Subcutaneous abdominal adipose tissue (tissue), 5 donors: ENCODE results near the gene ACIN1.
A peak's percentile ranks its signal among the peaks of the same experiment; 100 is the strongest.

Source experiments
- H3K27ac ChIP-seq: one replicate; pipeline ENCODE4 v1.7.0; 2013; ENCODE audit warnings: low read depth, mild to moderate bottlenecking, inconsistent platforms, low read length, moderate library complexity
- H3K27me3 ChIP-seq, 5 donors: one replicate each; pipeline ENCODE4 v1.7.0; 2013; ENCODE audit warnings: low read length in 5 of 5, inconsistent platforms in 1 of 5; ENCODE audit not compliant: control insufficient read depth in 5 of 5, insufficient read depth in 4 of 5
- H3K36me3 ChIP-seq, 5 donors: one replicate each; pipeline ENCODE4 v1.7.0; 2013; ENCODE audit warnings: low read length in 5 of 5; ENCODE audit not compliant: control insufficient read depth in 5 of 5, insufficient read depth in 5 of 5
- H3K4me1 ChIP-seq, 5 donors: one replicate each; pipeline ENCODE4 v1.7.0; 2013; ENCODE audit warnings: low read length in 5 of 5, mild to moderate bottlenecking in 3 of 5, moderate library complexity in 1 of 5; ENCODE audit not compliant: control insufficient read depth in 5 of 5, insufficient read depth in 5 of 5
- H3K4me3 ChIP-seq, 5 donors: one replicate each; pipeline ENCODE4 v1.7.0; 2013; ENCODE audit warnings: low read length in 5 of 5, low read depth in 1 of 5
- H3K9ac ChIP-seq, 5 donors: one replicate each; pipeline ENCODE4 v1.7.0; 2013; ENCODE audit warnings: low read length in 5 of 5, mild to moderate bottlenecking in 4 of 5, moderate library complexity in 3 of 5
- H3K9me3 ChIP-seq, 5 donors: one replicate each; pipeline ENCODE4 v1.7.0; 2013; ENCODE audit warnings: low read length in 5 of 5; ENCODE audit not compliant: control insufficient read depth in 5 of 5
- donor health status: healthy.
- donor health status: healthy.
- donor health status: healthy.
- donor health status: healthy.
- donor health status: healthy.

The ACIN1 gene

GRCh38 chr14:23071244-23071920, 23.6 kb downstream of the ACIN1 start:
- peaks cover 22 to 60% (median 52%) of the 10 kb centered on the region in 5 donors for H3K36me3 ChIP-seq
- H3K27ac ChIP-seq: peak overlapping the region; percentile 90
- peaks cover 3 to 35% (median 28%) of the 10 kb centered on the region in 5 donors for H3K4me1 ChIP-seq
- H3K9ac ChIP-seq: peak overlapping the region; percentile 79 to 92 (median 90)
- H3K9me3 ChIP-seq: no peaks in the 10 kb centered on the region
- H3K4me3 ChIP-seq: peak overlapping the region; percentile 72 to 91 (median 80)
- no peaks in the 10 kb centered on the region for H3K27me3 ChIP-seq

- peak overlapping the region; percentile 72 to 91 (median 80) for H3K4me3 ChIP-seq
- H3K4me1 ChIP-seq: peaks cover 3 to 35% (median 28%) of the 10 kb centered on the region in 5 donors
- H3K27me3 ChIP-seq: no peaks in the 10 kb centered on the region
- peak overlapping the region; percentile 79 to 92 (median 90) for H3K9ac ChIP-seq
- H3K27ac ChIP-seq: peak overlapping the region; percentile 90
- H3K36me3 ChIP-seq: peaks cover 17 to 60% (median 52%) of the 10 kb centered on the region in 5 donors
- no peaks in the 10 kb centered on the region for H3K9me3 ChIP-seq
These were observed 24.4 kb downstream of the ACIN1 start for GRCh38 chr14:23070262-23071129.

GRCh38 chr14:23069413-23069806, 25.5 kb downstream of the ACIN1 start:
- H3K27ac ChIP-seq: peak overlapping the region; percentile 90
- no peak overlapping the region for H3K4me3 ChIP-seq
- H3K9ac ChIP-seq: peak overlapping the region in 2 of 5 donors; percentile 41 to 57
- H3K9me3 ChIP-seq: no peaks in the 10 kb centered on the region
- H3K27me3 ChIP-seq: no peaks in the 10 kb centered on the region
- peaks cover 10 to 58% (median 51%) of the 10 kb centered on the region in 5 donors for H3K36me3 ChIP-seq
- peaks cover 3 to 35% (median 28%) of the 10 kb centered on the region in 5 donors for H3K4me1 ChIP-seq

GRCh38 chr14:23068789-23069412, 26.0 kb downstream of the ACIN1 start:
- peak overlapping the region in 1 of 5 donors; percentile 41 for H3K9ac ChIP-seq
- peaks cover 3 to 35% (median 28%) of the 10 kb centered on the region in 5 donors for H3K4me1 ChIP-seq
- no peak overlapping the region for H3K4me3 ChIP-seq
- H3K36me3 ChIP-seq: peaks cover 10 to 59% (median 56%) of the 10 kb centered on the region in 5 donors
- H3K27me3 ChIP-seq: no peaks in the 10 kb centered on the region
- H3K9me3 ChIP-seq: no peaks in the 10 kb centered on the region
- H3K27ac ChIP-seq: peak overlapping the region; percentile 90

GRCh38 chr14:23067847-23068788, 26.8 kb downstream of the ACIN1 start:
- Histone ChIP-seq H3K27me3 (no peaks in the 10 kb centered on the region), H3K4me1 (peaks cover 3 to 35% (median 28%) of the 10 kb centered on the region in 5 donors), H3K27ac (no peak overlapping the region), H3K4me3 (no peak overlapping the region), H3K9ac (no peak overlapping the region), H3K36me3 (peaks cover 16 to 64% (median 63%) of the 10 kb centered on the region in 5 donors), H3K9me3 (no peaks in the 10 kb centered on the region)

GRCh38 chr14:23066855-23067744, 27.8 kb downstream of the ACIN1 start:
- H3K27me3 ChIP-seq: no peaks in the 10 kb centered on the region
- no peak overlapping the region for H3K9ac ChIP-seq
- no peaks in the 10 kb centered on the region for H3K9me3 ChIP-seq
- H3K4me3 ChIP-seq: no peak overlapping the region
- peaks cover 3 to 36% (median 30%) of the 10 kb centered on the region in 5 donors for H3K4me1 ChIP-seq
- peaks cover 18 to 68% (median 67%) of the 10 kb centered on the region in 5 donors for H3K36me3 ChIP-seq
- H3K27ac ChIP-seq: no peak overlapping the region

GRCh38 chr14:23066368-23066767, 28.6 kb downstream of the ACIN1 start:
- Histone ChIP-seq H3K4me3 (no peak overlapping the region), H3K9me3 (no peaks in the 10 kb centered on the region), H3K27ac (no peak overlapping the region), H3K4me1 (peaks cover 0 to 32% (median 26%) of the 10 kb centered on the region in 5 donors), H3K27me3 (no peaks in the 10 kb centered on the region), H3K9ac (peak overlapping the region in 2 of 5 donors; percentile 10 to 48), H3K36me3 (peaks cover 18 to 71% (median 70%) of the 10 kb centered on the region in 5 donors)

GRCh38 chr14:23063601-23064000, 31.3 kb downstream of the ACIN1 start:
- Histone ChIP-seq H3K9ac (no peak overlapping the region), H3K4me3 (no peak overlapping the region), H3K27ac (no peak overlapping the region), H3K9me3 (no peaks in the 10 kb centered on the region), H3K36me3 (peaks cover 18 to 91% (median 85%) of the 10 kb centered on the region in 5 donors), H3K4me1 (peaks cover 0 to 12% (median 10%) of the 10 kb centered on the region in 5 donors), H3K27me3 (no peaks in the 10 kb centered on the region)
